Right lobe of liver (tissue), 6 donors: Measurements from ENCODE around the gene DPYD. TPM values are rescaled to one million over a fixed set of nuclear protein-coding genes. Genes with fewer than 3 reads are reported as not detected.

Experiments used
- ATAC-seq, 4 donors: fragments of 200-7000 bp; cut with Tn5 transposase; one replicate each; pipeline ENCODE4 v1.9.1; 2020; ENCODE audit warnings: mild to moderate bottlenecking in 4 of 4, moderate library complexity in 4 of 4
- DNase-seq, 3 donors: peaks; one replicate each; pipeline ENCODE4 v3.0.0-alpha.2; 2020
- H3K27ac ChIP-seq, 3 donors: fragments of 200-600 bp; one replicate each; pipeline ENCODE4 v1.8.0; 2022
- H3K27me3 ChIP-seq, 2 donors: fragments of 200-600 bp; one replicate each; pipeline ENCODE4 v1.8.0; 2022
- H3K36me3 ChIP-seq, 4 donors: fragments of 200-600 bp; sonication (generic) in 1 of 4; one replicate each; pipeline versions ENCODE4 v1.5.1 to v1.8.0; 2017 to 2022; ENCODE audit warnings: control low read depth in 1 of 4
- H3K4me1 ChIP-seq, 4 donors: fragments of 200-600 bp; sonication (generic) in 1 of 4; one replicate each; pipeline versions ENCODE4 v1.5.1 to v1.8.0; 2017 to 2022; ENCODE audit warnings: control low read depth in 1 of 4
- H3K4me3 ChIP-seq, 3 donors: fragments of 200-600 bp; one replicate each; pipeline ENCODE4 v1.8.0; 2022
- H3K9me3 ChIP-seq, 4 donors: fragments of 200-600 bp; sonication (generic) in 1 of 4; one replicate each; pipeline versions ENCODE4 v1.5.1 to v1.8.0; 2017 to 2022; ENCODE audit warnings: control low read depth in 1 of 4
- POLR2A ChIP-seq: fragments of 450-650 bp; IDR thresholded peaks from one replicate; pipeline ENCODE4 v1.6.1; 2017; ENCODE audit warnings: antibody characterized with exemption, mild to moderate bottlenecking
- WGBS: methylation state at CpG from one replicate; pipeline ENCODE4 v1.1.6; 2018; ENCODE audit warnings: low coverage, low lambda C conversion rate; ENCODE audit not compliant: insufficient coverage; ENCODE audit errors: missing lambda C conversion rate; 5-methylcytosine and 5-hydroxymethylcytosine counted together
- intact Hi-C, 2 donors: fragments of 100-400 bp; cut with DNase I; formaldehyde crosslinking; loops; one replicate each; pipeline versions ENCODE4 v1.11.2 to v1.14.1; 2022
- total RNA-seq, 6 experiments: library from RNA; depleted of rRNA in 2 of 6; stranded (reverse); fragments of >200 nt in 2 of 6; fragmentation: NEBNext Ultra II Directional in 3 of 6; extraction: Animal tissue kit (Norgen Biotek cat#: 25700) in 3 of 6; gene quantifications; one replicate each; pipeline versions ENCODE4 v1.1.0 to v1.2.4, GENCODE V29; 2016 to 2023
- TF ChIP-seq, protein P1 (sequence below), 4 donors: fragments of 200-600 bp in 3 of 4; fragments of 450-650 bp in 1 of 4; IDR thresholded peaks; one replicate each; pipeline versions ENCODE4 v1.5.1 to v1.8.0; 2016 to 2022; ENCODE audit warnings: antibody characterized with exemption in 4 of 4, mild to moderate bottlenecking in 2 of 4
- donor health status: DM: no; HTN: yes; CAD: no.
- donor health status: DM: no; HTN: no; CAD: no.
- donor health status: DM: no; HTN: no; CAD: no.
- donor health status: DM: no; HTN: yes; CAD: no.
- donor health status: DM: no; HTN: yes; CAD: no.

Gene DPYD
- total RNA-seq, 6 experiments from 2014 or later: 25.2 to 74.4 (median 40.0) TPM

DNA sequence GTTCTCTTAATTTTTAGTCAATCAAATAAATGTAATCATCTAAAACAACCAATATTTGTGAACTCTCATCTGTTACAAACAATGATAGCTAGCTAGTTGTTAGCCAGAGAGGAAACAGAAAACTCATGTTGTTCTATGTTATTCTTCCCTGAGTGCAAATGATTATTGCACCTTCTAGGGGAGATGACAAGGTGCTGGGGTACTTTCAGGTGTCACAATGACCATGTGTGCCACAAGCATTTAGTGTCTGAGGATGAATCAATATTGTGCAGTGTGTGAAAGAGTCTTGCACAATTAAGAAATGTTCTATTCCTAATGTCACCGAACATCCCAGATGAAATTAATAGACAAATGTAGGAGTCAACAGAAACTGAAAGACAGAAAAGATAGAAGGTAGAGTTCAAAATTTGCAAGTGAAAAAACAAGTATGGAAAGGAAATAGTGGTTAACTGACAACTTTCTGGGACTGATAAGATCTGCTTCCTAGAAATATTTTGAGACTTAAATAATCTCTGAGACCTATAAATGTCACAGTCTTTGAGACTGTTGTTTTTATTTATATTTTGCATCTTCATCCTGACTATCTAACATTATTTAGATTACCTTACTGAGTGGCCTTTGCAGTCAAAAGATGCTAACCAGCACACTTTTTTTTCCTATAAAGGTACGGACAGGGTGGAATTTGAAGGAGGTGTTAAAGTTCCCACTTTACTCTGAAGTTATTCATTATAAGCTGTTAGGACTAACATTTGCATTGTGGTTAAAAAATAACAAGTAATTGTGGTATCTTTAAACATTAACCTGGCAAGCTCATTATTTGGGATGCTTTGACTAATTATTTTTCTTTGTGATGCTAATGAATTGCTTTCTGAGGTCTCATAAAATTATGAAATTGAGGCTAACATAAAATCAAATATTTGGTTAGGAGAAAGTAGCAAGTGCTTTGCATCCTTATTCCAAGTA lies 21.6 kb upstream of the DPYD start:
- no peaks in the 10 kb centered on the region for H3K36me3 ChIP-seq
- H3K9me3 ChIP-seq: no peaks in the 10 kb centered on the region
- H3K27ac ChIP-seq: no peak overlapping the region
- DNase-seq (no peak), ATAC-seq (no peak)
- intact Hi-C loops: no loop called here
- H3K27me3 ChIP-seq: no peaks in the 10 kb centered on the region
- WGBS: 22% methylated on average over 2 of the region's 2 CpGs
- no peaks in the 10 kb centered on the region for H3K4me1 ChIP-seq
- H3K4me3 ChIP-seq: no peak overlapping the region
- no peak for TF ChIP-seq POLR2A
- TF ChIP-seq, protein P1, sequence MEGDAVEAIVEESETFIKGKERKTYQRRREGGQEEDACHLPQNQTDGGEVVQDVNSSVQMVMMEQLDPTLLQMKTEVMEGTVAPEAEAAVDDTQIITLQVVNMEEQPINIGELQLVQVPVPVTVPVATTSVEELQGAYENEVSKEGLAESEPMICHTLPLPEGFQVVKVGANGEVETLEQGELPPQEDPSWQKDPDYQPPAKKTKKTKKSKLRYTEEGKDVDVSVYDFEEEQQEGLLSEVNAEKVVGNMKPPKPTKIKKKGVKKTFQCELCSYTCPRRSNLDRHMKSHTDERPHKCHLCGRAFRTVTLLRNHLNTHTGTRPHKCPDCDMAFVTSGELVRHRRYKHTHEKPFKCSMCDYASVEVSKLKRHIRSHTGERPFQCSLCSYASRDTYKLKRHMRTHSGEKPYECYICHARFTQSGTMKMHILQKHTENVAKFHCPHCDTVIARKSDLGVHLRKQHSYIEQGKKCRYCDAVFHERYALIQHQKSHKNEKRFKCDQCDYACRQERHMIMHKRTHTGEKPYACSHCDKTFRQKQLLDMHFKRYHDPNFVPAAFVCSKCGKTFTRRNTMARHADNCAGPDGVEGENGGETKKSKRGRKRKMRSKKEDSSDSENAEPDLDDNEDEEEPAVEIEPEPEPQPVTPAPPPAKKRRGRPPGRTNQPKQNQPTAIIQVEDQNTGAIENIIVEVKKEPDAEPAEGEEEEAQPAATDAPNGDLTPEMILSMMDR (IDR thresholded peaks at IDR 0.05): no peak

DNA sequence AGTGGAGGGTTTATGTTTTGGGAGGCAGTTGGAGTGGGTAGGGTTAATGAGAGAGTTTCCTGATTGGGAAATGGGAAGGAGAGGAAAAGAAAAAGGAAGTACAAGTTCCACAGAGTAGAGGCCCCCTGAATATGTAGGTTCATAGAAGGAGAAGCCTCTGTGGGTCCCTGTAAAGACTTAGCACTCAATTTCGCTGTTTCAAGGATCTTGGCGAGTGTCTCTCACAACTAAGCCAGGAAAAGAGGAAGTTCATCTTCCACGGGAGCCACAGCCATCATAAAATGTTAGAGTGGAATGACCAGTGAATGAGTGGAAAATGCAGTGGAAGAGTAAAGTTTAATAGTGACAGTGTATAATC lies 17.4 kb upstream of the DPYD start:
- no peak overlapping the region for H3K4me3 ChIP-seq
- no peak for TF ChIP-seq POLR2A
- TF ChIP-seq, protein P1 (IDR thresholded peaks at IDR 0.05): no peak
- intact Hi-C loops: no loop called here
- no peaks in the 10 kb centered on the region for H3K9me3 ChIP-seq
- DNase-seq (no peak), ATAC-seq (peak in 2 of 4 donors; percentile 20 to 35)
- no peaks in the 10 kb centered on the region for H3K4me1 ChIP-seq
- H3K27ac ChIP-seq: no peak overlapping the region
- 63% methylated on average over 3 of the region's 3 CpGs for WGBS
- H3K27me3 ChIP-seq: no peaks in the 10 kb centered on the region
- H3K36me3 ChIP-seq: no peaks in the 10 kb centered on the region

- intact Hi-C loops: no loop called here
- ATAC-seq (no peak), DNase-seq (no peak)
- Histone ChIP-seq H3K27me3 (no peaks in the 10 kb centered on the region), H3K4me1 (no peaks in the 10 kb centered on the region), H3K4me3 (no peak overlapping the region), H3K36me3 (no peaks in the 10 kb centered on the region), H3K27ac (no peak overlapping the region), H3K9me3 (no peaks in the 10 kb centered on the region)
- 88% methylated on average over 2 of the region's 2 CpGs for WGBS
- TF ChIP-seq, protein P1 (IDR thresholded peaks at IDR 0.05): no peak
- TF ChIP-seq POLR2A: no peak
Measured at GRCh38 chr1:97936976-97937375, 16.1 kb upstream of the DPYD start.

GRCh38 chr1:97934491-97934890 lies 13.7 kb upstream of the DPYD start:
- no peak for TF ChIP-seq POLR2A
- TF ChIP-seq, protein P1 (IDR thresholded peaks at IDR 0.05): no peak
- ATAC-seq (no peak), DNase-seq (no peak)
- intact Hi-C loops: no loop called here
- 77% methylated on average over 6 of the region's 6 CpGs for WGBS
- Histone ChIP-seq H3K4me1 (peaks cover 0 to 9% (median 0%) of the 10 kb centered on the region in 4 donors), H3K27me3 (no peaks in the 10 kb centered on the region), H3K9me3 (no peaks in the 10 kb centered on the region), H3K27ac (no peak overlapping the region), H3K36me3 (no peaks in the 10 kb centered on the region), H3K4me3 (no peak overlapping the region)
